Measurements from ENCODE around the gene ROBO1. TPM values are rescaled to one million over a fixed set of nuclear protein-coding genes. Genes with fewer than 3 reads are reported as not detected.

ROBO1 gene
- total and polyA plus RNA-seq, 2 of the 8 experiments (the other 6 are each of a cell fraction or from before 2014, with no cell fraction given), result 51.4 to 91.0 TPM

- Histone ChIP-seq H3K18ac (ENCODE audit: extremely low read depth, low read length) (no peak overlapping the region), H3K56ac (replicated peaks; ENCODE audit: insufficient read length, low read depth, low read length) (no peak overlapping the region), H3K27ac (ENCODE audit: low read depth, low read length) (no peak overlapping the region), H3K27me3 (replicated peaks in 1 of 4; ENCODE audit: control insufficient read depth in 3 of 4, extremely low read depth in 1 of 4, insufficient read depth in 3 of 4, low read length in 3 of 4) (peaks cover 0 to 1% (median 0%) of the 10 kb centered on the region in 4 experiments; a peak in 1 of 7 replicates), H3K23ac (ENCODE audit: insufficient read length) (no peak overlapping the region), H3K79me2 (ENCODE audit: control insufficient read depth in 1 of 2, insufficient read depth in 2 of 2, low read length in 2 of 2) (peaks cover 6 to 88% of the 10 kb centered on the region in 2 experiments), H2AK5ac (ENCODE audit: low read depth, low read length) (no peak overlapping the region), H2BK20ac (ENCODE audit: low read length) (no peak overlapping the region), H2BK15ac (ENCODE audit: low read length) (no peak overlapping the region), H3K14ac (ENCODE audit: insufficient read length) (no peak overlapping the region), H3K4me1 (replicated peaks in 1 of 4; ENCODE audit: control insufficient read depth in 3 of 4, insufficient read depth in 4 of 4, low read length in 3 of 4) (peaks cover 0 to 2% (median 0%) of the 10 kb centered on the region in 4 experiments; a peak in 3 of 7 replicates), H3K36me3 (ENCODE audit: control insufficient read depth in 2 of 4, insufficient read depth in 4 of 4, low read length in 3 of 4) (no peaks in the 10 kb centered on the region), H3K4me2 (ENCODE audit: insufficient read depth in 1 of 2, low read depth in 2 of 2, low read length in 2 of 2) (no peak overlapping the region), H4K5ac (ENCODE audit: insufficient read length, low read depth, low read length) (no peak overlapping the region), H3K4me3 (ENCODE audit: extremely low read depth in 1 of 4, insufficient read depth in 2 of 4, low read depth in 3 of 4, low read length in 4 of 4) (no peak overlapping the region), H2BK120ac (replicated peaks; ENCODE audit: low read depth, low read length) (no peak overlapping the region), H4K20me1 (replicated peaks in 1 of 2; ENCODE audit: control insufficient read depth in 1 of 2, insufficient read depth in 2 of 2, low read length in 2 of 2) (peaks cover 4 to 10% of the 10 kb centered on the region in 2 experiments), H3K9ac (replicated peaks in 1 of 4; ENCODE audit: extremely low read depth in 1 of 4, low read depth in 3 of 4, low read length in 3 of 4) (no peak overlapping the region), H4K8ac (ENCODE audit: extremely low read depth, insufficient read depth, low read length) (no peak overlapping the region), H3K79me1 (ENCODE audit: low read depth, low read length) (no peaks in the 10 kb centered on the region; the same call in 1 of the 2 replicates), H3K9me3 (ENCODE audit: insufficient read depth in 2 of 2, low read depth in 1 of 2, low read length in 1 of 2) (no peaks in the 10 kb centered on the region), H3K23me2 (ENCODE audit: low read depth, low read length) (no peaks in the 10 kb centered on the region), H4K91ac (replicated peaks; ENCODE audit: insufficient read length, low read length) (no peak overlapping the region), H2AFZ (ENCODE audit: low read length) (no peak overlapping the region), H3K4ac (replicated peaks; ENCODE audit: insufficient read length, low read depth, low read length) (no peak overlapping the region), H2BK12ac (ENCODE audit: low read depth, low read length) (no peak overlapping the region), H2BK5ac (ENCODE audit: low read depth, low read length) (no peak overlapping the region)
- ChIA-PET POLR2A (ENCODE audit: partially characterized antibody) (no interaction called here), CTCF (ENCODE audit: partially characterized antibody) (interaction anchor here (1.5 kb wide), 1 partner anchor 14 kb away, joined by 3 read pairs; no protein-coding TSS in a partner anchor)
- 91% methylated on average over 1 of the region's 1 CpG; no CpG with 5 or more reads in 1 of the 2 experiments for WGBS, 2 experiments (ENCODE audit: extremely low coverage in 1 of 2, insufficient coverage in 1 of 2, insufficient read length in 1 of 2, insufficient replicate concordance in 2 of 2, low coverage in 1 of 2, low lambda C conversion rate in 2 of 2, missing lambda C conversion rate in 1 of 2)
- DNase-seq (ENCODE audit: low read depth in 1 of 2, low spot score in 2 of 2) (no peak), FAIRE-seq (no peak)
- TF ChIP-seq CHD2 (IDR thresholded peaks at IDR 0.05; ENCODE audit: low read length), result no peak
- no peak for TF ChIP-seq KDM1A (IDR thresholded peaks at IDR 0.05; ENCODE audit: borderline replicate concordance, low read length)
- no peak for TF ChIP-seq SRF (IDR thresholded peaks at IDR 0.05; ENCODE audit: low read depth, low read length)
- TF ChIP-seq SP2 (IDR thresholded peaks at IDR 0.05; ENCODE audit: low read length), result no peak
- no peak for TF ChIP-seq CTBP2 (IDR thresholded peaks at IDR 0.05; ENCODE audit: borderline replicate concordance, insufficient read depth, insufficient read length, low read length)
- TF ChIP-seq CHD1 (IDR thresholded peaks at IDR 0.05; ENCODE audit: low read depth, low read length), result no peak
- TF ChIP-seq TAF1 (IDR thresholded peaks at IDR 0.05; ENCODE audit: low read depth, low read length), result no peak
- no peak for TF ChIP-seq RAD21 (IDR thresholded peaks at IDR 0.05 in 1 of 2, conservative IDR thresholded peaks at IDR 0.05 in 1 of 2; ENCODE audit: low read depth in 2 of 2, low read length in 2 of 2)
- no peak for TF ChIP-seq RBBP5 (IDR thresholded peaks at IDR 0.05; ENCODE audit: borderline replicate concordance, low read depth, low read length)
- TF ChIP-seq MAFK (IDR thresholded peaks at IDR 0.05; ENCODE audit: low read depth, low read length), result no peak
- TF ChIP-seq SIN3A (conservative IDR thresholded peaks at IDR 0.05 in 1 of 2, IDR thresholded peaks at IDR 0.05 in 1 of 2; ENCODE audit: low read depth in 1 of 2, low read length in 2 of 2), result no peak
- no peak for TF ChIP-seq SIRT6 (IDR thresholded peaks at IDR 0.05; ENCODE audit: low read length)
- TF ChIP-seq BRCA1 (IDR thresholded peaks at IDR 0.05; ENCODE audit: low read depth, low read length), result no peak
- no peak for TF ChIP-seq FOSL1 (IDR thresholded peaks at IDR 0.05; ENCODE audit: insufficient read depth, low read depth, low read length)
- TF ChIP-seq KDM4A (IDR thresholded peaks at IDR 0.05; ENCODE audit: low read depth, low read length, severe bottlenecking), result no peak
These were observed 763.8 kb downstream of the ROBO1 start for GRCh38 chr3:79003994-79004393.
